ENCODE measurements around the gene PAX3.

DNA sequence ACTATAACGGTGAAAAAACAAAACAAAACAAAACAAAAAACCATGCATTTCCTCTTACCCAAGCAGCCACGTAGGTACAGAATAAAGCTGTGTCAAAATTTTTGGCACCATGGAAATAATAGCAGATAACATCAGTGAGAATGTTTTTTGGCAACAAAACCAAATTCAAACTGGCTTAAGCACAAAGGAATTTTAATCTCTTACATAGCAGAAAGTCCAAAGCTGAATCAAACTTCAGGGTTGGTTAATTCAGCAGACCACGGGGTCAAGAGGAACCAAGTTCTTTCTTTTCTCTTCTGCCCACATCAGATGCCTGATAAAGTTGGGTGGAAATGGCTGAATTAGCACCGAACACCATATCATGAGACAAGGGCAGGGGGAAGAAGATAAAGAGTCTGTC lies 129.5 kb downstream of the PAX3 start:
- TF ChIP-seq, protein P1, sequence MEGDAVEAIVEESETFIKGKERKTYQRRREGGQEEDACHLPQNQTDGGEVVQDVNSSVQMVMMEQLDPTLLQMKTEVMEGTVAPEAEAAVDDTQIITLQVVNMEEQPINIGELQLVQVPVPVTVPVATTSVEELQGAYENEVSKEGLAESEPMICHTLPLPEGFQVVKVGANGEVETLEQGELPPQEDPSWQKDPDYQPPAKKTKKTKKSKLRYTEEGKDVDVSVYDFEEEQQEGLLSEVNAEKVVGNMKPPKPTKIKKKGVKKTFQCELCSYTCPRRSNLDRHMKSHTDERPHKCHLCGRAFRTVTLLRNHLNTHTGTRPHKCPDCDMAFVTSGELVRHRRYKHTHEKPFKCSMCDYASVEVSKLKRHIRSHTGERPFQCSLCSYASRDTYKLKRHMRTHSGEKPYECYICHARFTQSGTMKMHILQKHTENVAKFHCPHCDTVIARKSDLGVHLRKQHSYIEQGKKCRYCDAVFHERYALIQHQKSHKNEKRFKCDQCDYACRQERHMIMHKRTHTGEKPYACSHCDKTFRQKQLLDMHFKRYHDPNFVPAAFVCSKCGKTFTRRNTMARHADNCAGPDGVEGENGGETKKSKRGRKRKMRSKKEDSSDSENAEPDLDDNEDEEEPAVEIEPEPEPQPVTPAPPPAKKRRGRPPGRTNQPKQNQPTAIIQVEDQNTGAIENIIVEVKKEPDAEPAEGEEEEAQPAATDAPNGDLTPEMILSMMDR (IDR thresholded peaks at IDR 0.05): no peak
- TF ChIP-seq POLR2AphosphoS5 (IDR thresholded peaks at IDR 0.05): no peak

Measured in upper lobe of left lung (tissue), 4 donors.